ENCODE measurements around the gene SUGCT.

GRCh38 chr7:40457776-40458480 is 323.1 kb downstream of the SUGCT start:
- TF ChIP-seq EZH2 (IDR thresholded peaks at IDR 0.05; ENCODE audit: borderline replicate concordance, low read length) (no peak), CTCF (conservative IDR thresholded peaks at IDR 0.05 in 1 of 2, IDR thresholded peaks at IDR 0.05 in 1 of 2; ENCODE audit: extremely low read depth in 1 of 2, insufficient read depth in 1 of 2, low read depth in 1 of 2, low read length in 2 of 2) (no peak)
